ENCODE measurements around the gene HELZ2. TPM values are rescaled to one million over a fixed set of nuclear protein-coding genes. Genes with fewer than 3 reads are reported as not detected.
"Not testable (repeated sequence)": the region's sequence is repeated elsewhere in the genome, so short reads cannot be mapped to it uniquely, and the experiment has no call there.

HELZ2 gene
- total and polyA plus RNA-seq, 9 donors, result 1.8 to 19.6 (median 13.0) TPM

GRCh38 chr20:63560333-63560805 is 13.7 kb downstream of the HELZ2 start:
- intact Hi-C loops (cut with DNase I), result no loop called here
- Histone ChIP-seq H3K4me1 (ENCODE audit: insufficient read depth) (no peaks in the 10 kb centered on the region), H3K9me3 (no peaks in the 10 kb centered on the region), H3K27ac (no peak overlapping the region), H3K4me3 (no peak overlapping the region), H3K27me3 (no peaks in the 10 kb centered on the region), H3K36me3 (no peaks in the 10 kb centered on the region)
- WGBS, 3 donors, result 92 to 98% (median 94%) methylated on average over 16 of the region's 16 CpGs
- DNase-seq, result no peak
- no peak for TF ChIP-seq POLR2A (IDR thresholded peaks at IDR 0.05)
- no peak for TF ChIP-seq EP300 (IDR thresholded peaks at IDR 0.05)
- TF ChIP-seq CTCF (IDR thresholded peaks at IDR 0.05), result no peak

DNA sequence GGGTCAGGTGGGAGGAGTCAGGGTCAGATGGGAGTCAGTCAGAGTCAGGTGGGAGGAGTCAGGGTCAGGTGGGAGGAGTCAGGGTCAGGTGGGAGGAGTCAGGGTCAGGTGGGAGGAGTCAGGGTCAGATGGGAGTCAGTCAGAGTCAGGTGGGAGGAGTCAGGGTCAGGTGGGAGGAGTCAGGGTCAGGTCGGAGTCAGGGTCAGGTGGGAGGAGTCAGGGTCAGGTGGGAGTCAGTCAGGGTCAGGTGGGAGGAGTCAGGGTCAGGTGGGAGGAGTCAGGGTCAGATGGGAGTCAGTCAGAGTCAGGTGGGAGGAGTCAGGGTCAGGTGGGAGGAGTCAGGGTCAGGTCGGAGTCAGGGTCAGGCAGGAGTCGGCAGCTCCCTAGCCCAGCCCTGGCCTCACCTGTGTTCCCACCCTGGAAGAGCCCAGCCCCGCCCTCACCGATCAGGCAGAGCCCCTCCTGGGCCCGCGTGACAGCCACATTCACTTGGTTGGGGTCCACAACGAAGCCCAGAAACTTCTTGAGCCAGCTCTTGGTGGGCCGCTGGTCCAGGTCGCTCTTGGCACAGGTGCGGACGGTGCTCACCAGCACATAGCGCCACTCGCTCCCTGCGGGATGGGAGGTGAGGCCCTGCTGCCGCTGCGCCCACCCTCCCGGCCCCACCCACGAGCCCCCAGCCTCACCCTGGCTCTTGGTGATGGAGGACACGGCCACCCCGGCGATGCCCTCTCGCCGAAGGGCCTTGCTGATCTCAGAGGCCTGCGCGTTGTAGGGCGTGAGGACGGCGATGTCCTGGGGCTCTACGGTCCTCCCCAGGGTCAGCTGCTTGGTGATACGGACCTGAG is 14.3 kb downstream of the HELZ2 start:
- H3K4me3 ChIP-seq; H3K9me3 ChIP-seq; DNase-seq; H3K27me3 ChIP-seq; H3K36me3 ChIP-seq; H3K4me1 ChIP-seq (ENCODE audit: insufficient read depth); H3K27ac ChIP-seq: not testable (repeated sequence)
- intact Hi-C loops (cut with DNase I), result loop anchor here in 1 of 4 donors (10.0 kb wide), 1 partner anchor 325 kb away; no protein-coding TSS in a partner anchor
- 93 to 96% (median 94%) methylated on average over 31 of the region's 31 CpGs for WGBS, 3 donors

- 92 to 95% (median 94%) methylated on average over 14 of the region's 14 CpGs for WGBS, 3 donors
- Histone ChIP-seq H3K4me3 (no peak overlapping the region), H3K27me3 (no peaks in the 10 kb centered on the region), H3K36me3 (no peaks in the 10 kb centered on the region), H3K27ac (no peak overlapping the region), H3K9me3 (no peaks in the 10 kb centered on the region), H3K4me1 (ENCODE audit: insufficient read depth) (peaks cover 1% of the 10 kb centered on the region)
- intact Hi-C loops (cut with DNase I), result loop anchor here in 1 of 4 donors (10.0 kb wide), 1 partner anchor 326 kb away; no protein-coding TSS in a partner anchor
- TF ChIP-seq POLR2A (IDR thresholded peaks at IDR 0.05), result no peak
- no peak for TF ChIP-seq EP300 (IDR thresholded peaks at IDR 0.05)
- TF ChIP-seq CTCF (IDR thresholded peaks at IDR 0.05), result no peak
- no peak for DNase-seq
Measured at GRCh38 chr20:63558804-63559484, 15.1 kb downstream of the HELZ2 start.

- Histone ChIP-seq H3K4me3 (no peak overlapping the region), H3K27ac (no peak overlapping the region), H3K4me1 (ENCODE audit: insufficient read depth) (peaks cover 1% of the 10 kb centered on the region), H3K27me3 (no peaks in the 10 kb centered on the region), H3K36me3 (no peaks in the 10 kb centered on the region), H3K9me3 (no peaks in the 10 kb centered on the region)
- DNase-seq, result no peak
- TF ChIP-seq POLR2A (IDR thresholded peaks at IDR 0.05), result no peak
- TF ChIP-seq CTCF (IDR thresholded peaks at IDR 0.05), result no peak
- TF ChIP-seq EP300 (IDR thresholded peaks at IDR 0.05), result no peak
- 84 to 93% (median 87%) methylated on average over 19 of the region's 19 CpGs for WGBS, 3 donors
- intact Hi-C loops (cut with DNase I), result loop anchor here in 1 of 4 donors (10.0 kb wide), 1 partner anchor 327 kb away; no protein-coding TSS in a partner anchor
Measured at GRCh38 chr20:63557481-63557891, 16.6 kb downstream of the HELZ2 start.
